Measurements from ENCODE around the gene LBX1.
"Not testable (repeated sequence)": the region's sequence is repeated elsewhere in the genome, so short reads cannot be mapped to it uniquely, and the experiment has no call there.

The LBX1 gene

DNA sequence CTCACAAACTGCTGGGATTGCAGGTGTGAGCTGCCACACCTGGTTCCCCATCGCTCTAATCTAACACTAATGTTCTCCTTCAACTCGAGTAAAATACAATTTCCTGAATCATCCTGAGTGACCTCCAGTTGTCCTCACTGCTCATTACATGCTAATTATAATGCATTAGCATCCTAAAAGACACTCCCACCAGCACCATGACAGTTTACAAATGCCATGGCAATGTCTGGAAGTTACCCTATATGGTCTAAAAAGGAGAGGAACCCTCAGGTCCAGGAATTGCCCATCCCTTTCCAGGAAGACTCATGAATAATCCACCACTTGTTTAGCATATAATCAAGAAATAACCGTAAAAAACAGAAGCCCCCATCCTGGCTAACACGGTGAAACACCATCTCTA lies 26.6 kb downstream of the LBX1 start:
- DNase-seq (ENCODE audit: low spot score) = not testable (repeated sequence)

DNA sequence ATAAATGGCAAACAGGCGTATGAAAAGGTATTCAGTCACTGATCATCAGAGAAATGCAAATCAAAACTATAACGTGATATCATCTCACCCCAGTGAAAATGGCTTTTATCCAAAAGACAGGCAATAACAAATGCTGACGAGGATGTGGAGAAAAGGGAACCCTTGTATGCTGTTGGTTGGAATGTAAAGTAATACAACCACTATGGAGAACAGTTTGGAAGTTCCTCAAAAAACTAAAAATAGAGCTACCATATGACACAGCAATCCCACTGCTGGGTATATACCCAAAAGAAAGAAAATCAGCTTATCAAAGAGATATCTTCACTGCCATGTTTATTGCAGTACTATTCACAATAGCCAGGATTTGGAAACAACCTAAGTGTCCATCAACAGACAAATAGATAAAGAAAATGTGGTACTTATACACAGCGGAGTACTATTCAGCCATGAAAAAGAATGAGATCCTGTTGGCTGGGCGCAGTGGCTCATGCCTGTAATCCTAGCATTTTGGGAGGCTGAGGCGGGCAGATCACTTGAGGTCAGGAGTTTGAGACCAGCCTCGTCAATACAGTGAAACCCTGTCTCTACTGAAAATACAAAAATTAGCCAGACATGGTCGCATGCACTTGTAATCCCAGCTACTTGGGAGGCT lies 30.8 kb downstream of the LBX1 start:
- DNase-seq (ENCODE audit: low spot score) = not testable (repeated sequence)

- DNase-seq (ENCODE audit: low spot score) = no peak
Observed at GRCh38 chr10:101195921-101196320, 33.3 kb downstream of the LBX1 start.

GRCh38 chr10:101189461-101190401 lies 39.5 kb downstream of the LBX1 start:
- no peak for DNase-seq (ENCODE audit: low spot score)

DNA sequence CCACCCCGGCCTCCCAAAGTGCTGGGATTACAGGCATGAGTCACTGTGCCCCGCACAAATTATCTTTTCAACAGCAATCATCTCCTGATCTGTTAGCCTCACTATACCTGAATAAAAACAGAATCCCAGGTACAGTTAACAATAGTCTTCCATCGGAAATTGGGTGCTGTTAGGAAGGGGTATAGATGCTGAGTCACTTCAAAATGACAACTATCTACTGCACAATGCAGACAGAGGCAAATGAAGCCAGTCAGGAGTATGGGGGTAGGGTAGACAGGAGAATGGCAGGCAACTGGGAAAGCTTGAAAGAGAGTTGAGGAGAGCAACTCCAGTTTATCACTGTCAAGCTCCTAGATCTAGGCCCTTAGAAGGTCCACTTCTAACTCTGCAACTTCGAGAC lies 40.3 kb downstream of the LBX1 start:
- no peak for DNase-seq (ENCODE audit: low spot score)

GRCh38 chr10:101183458-101184183 lies 45.6 kb downstream of the LBX1 start:
- no peak for DNase-seq (ENCODE audit: low spot score)

GRCh38 chr10:101182936-101183335 lies 46.3 kb downstream of the LBX1 start:
- no peak for DNase-seq (ENCODE audit: low spot score)

Data from hepatic stellate cell (primary cell).